Activated T-cell treated with anti-CD3 and anti-CD28 coated beads, Interleukin-2, amount 50 U/mL, for 24 hours (primary cell): Measurements from ENCODE around the gene C22orf39.

Experiments used
- DNase-seq: peaks from one replicate; pipeline ENCODE4 v3.0.0-alpha.2; 2020
- H3K27ac Mint-ChIP-seq: 2 replicates; pipeline ENCODE4 v1.8.0; 2020; ENCODE audit warnings: mild to moderate bottlenecking, mixed read lengths
- H3K27me3 Mint-ChIP-seq: 2 replicates; pipeline ENCODE4 v1.8.0; 2020; ENCODE audit warnings: mixed read lengths
- H3K36me3 Mint-ChIP-seq: 2 replicates; pipeline ENCODE4 v1.8.0; 2020; ENCODE audit warnings: low read depth, mixed read lengths
- H3K4me1 Mint-ChIP-seq: 2 replicates; pipeline ENCODE4 v1.8.0; 2020; ENCODE audit warnings: low read depth, mixed read lengths
- H3K4me3 Mint-ChIP-seq: 2 replicates; pipeline ENCODE4 v1.8.0; 2020; ENCODE audit warnings: mild to moderate bottlenecking, moderate library complexity, mixed read lengths
- H3K9me3 Mint-ChIP-seq: 2 replicates; pipeline ENCODE4 v1.8.0; 2020; ENCODE audit warnings: mixed read lengths

The C22orf39 gene

DNA sequence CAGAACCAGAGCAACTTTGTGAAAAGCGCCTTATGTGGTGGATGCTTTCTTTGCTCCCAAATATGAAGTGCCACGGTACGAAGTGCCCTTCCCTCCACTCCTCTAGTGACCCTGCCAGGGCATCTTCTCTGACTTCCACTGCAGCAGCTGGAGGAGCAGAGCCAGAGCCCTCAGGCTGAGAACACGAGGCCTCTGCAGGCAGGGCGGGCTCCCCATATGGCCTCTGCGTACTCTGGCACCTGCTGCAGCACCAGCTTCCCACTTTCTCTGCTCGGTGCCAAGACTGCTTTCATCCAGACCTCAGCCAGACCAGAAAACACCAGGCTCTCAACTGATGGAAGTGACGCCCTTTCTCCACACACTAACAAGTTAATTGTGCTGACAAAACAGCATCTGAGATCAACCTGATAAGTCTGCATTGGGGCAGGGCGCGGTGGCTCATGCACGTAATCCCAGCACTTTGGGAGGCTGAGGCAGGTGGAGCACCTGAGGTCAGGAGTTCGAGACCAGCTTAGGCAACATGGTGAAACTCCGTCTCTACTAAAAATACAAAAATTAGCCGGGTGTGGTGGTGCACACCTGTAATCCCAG is 18.7 kb upstream of the C22orf39 start:
- Mint-ChIP-seq H3K27me3 (no peaks in the 10 kb centered on the region), H3K4me1 (no peaks in the 10 kb centered on the region), H3K4me3 (no peak overlapping the region), H3K36me3 (peaks cover 93% of the 10 kb centered on the region), H3K27ac (no peak overlapping the region), H3K9me3 (no peaks in the 10 kb centered on the region)
- DNase-seq: no peak

DNA sequence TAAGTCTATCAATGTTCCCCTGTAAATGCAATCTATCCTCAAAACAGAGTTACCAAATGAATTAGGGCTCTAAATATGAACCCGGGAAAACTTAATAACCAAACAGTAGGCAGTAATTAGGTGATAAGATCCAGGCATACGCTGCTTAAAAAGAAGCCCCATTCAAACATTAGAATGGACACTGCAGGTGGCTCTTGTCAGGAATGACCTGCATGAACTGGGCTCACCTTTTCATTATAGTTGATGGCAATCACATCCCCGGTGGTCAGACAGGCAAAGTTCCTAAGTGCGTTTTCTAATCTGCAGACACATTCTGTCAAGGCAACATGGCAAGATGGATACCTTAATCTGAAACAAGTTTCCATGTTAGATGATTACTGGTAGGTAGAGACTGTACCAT is 17.5 kb upstream of the C22orf39 start:
- no peak overlapping the region for H3K27ac Mint-ChIP-seq

DNA sequence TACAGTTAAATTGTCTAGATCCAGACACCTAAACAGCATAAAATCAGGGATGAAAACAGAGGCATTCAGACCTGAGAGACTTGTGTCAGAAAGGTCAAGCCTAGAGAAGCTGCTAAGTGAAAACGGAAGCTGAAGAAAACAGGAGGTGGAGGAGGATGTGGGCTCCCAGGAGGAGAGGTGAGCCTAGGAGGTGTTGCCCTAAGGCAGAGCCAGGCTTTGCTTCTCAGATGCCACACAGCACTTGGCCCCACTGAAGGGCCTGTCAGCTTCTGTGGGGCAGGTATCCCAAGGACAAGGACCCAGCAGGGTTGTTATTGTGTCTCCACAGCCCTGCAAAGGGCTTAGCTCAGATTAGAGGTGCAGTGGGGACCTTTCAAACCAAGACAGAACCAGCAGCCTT is 17.0 kb upstream of the C22orf39 start:
- no peaks in the 10 kb centered on the region for H3K27me3 Mint-ChIP-seq
- no peaks in the 10 kb centered on the region for H3K9me3 Mint-ChIP-seq
- peaks cover 93% of the 10 kb centered on the region for H3K36me3 Mint-ChIP-seq
- no peak for DNase-seq
- H3K27ac Mint-ChIP-seq: no peak overlapping the region
- no peak overlapping the region for H3K4me3 Mint-ChIP-seq
- H3K4me1 Mint-ChIP-seq: no peaks in the 10 kb centered on the region

More for the DNA sequence above, 17.5 kb upstream of the C22orf39 start:
- H3K9me3 Mint-ChIP-seq: no peaks in the 10 kb centered on the region
- DNase-seq: no peak
- H3K36me3 Mint-ChIP-seq: peaks cover 94% of the 10 kb centered on the region
- H3K4me3 Mint-ChIP-seq: no peak overlapping the region
- H3K4me1 Mint-ChIP-seq: no peaks in the 10 kb centered on the region
- H3K27me3 Mint-ChIP-seq: no peaks in the 10 kb centered on the region

DNA sequence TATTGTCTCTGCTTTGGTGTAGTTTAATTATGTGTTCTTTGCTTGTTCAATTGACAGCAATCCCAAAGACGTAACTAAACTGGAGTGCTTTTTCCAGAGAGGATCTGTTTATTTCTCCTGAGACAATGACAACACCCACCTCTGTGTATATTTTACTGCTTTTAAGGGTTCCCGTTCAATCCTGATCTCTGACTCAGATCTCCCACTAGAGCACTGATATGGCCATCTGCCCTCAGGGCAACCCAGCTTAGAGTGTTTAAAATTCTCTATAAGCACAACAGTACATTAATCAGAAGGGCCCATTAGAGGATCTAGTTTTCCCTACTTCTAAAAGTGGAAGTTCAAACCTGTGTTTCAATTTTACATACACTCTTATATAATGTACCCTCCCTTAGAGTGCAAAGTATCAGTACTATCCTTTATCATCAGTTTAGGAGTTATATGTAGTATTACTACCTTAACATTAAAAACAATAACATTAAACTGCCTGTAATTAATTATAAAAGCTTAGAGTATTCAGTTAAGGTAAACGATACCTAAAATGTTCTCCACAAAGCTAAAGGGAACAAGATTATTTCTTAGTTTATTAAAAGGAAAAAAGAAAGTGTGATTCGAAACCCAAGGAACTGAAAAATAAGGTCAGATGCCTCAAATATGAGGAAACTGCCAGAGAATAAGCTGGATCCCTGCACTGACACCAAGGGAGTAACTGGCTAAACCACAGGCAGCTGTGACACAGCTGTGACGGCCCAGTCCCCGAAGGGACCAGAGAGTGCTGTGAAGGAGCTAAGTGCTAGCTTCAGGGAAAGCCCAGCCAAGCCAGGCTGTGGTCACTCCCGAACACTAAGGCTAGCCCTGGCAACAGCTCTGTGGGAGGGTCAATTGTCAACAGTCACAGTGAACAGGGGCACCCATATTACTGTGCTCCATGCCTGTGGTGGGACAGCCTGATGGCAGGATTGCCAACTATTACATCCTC is 16.3 kb upstream of the C22orf39 start:
- H3K36me3 Mint-ChIP-seq: peaks cover 92% of the 10 kb centered on the region
- H3K27me3 Mint-ChIP-seq: no peaks in the 10 kb centered on the region
- H3K4me3 Mint-ChIP-seq: no peak overlapping the region
- peak overlapping the region; percentile 23 for H3K27ac Mint-ChIP-seq
- DNase-seq: no peak
- no peaks in the 10 kb centered on the region for H3K4me1 Mint-ChIP-seq
- H3K9me3 Mint-ChIP-seq: no peaks in the 10 kb centered on the region

DNA sequence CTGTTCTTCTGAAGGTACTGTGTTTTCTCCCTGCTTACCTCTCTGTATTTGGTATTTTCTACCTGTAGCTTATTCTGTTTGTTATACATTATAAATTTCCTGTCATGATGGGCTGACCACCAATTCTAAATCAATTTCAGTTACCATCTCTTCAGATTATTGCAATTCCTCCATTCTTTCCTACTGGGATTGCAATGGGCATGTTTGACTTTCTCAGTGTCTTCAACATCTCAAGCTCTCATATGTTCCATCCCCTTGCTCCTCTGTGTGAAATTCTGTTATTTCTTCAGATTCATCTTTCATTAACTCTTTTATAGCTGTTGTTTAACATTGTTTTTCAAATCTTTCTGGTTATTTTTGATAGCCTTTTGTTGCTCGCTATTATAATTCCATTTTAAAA is 15.5 kb upstream of the C22orf39 start:
- Mint-ChIP-seq H3K27ac (no peak overlapping the region), H3K36me3 (peaks cover 91% of the 10 kb centered on the region), H3K27me3 (no peaks in the 10 kb centered on the region), H3K9me3 (no peaks in the 10 kb centered on the region), H3K4me1 (no peaks in the 10 kb centered on the region), H3K4me3 (no peak overlapping the region)
- DNase-seq: no peak

DNA sequence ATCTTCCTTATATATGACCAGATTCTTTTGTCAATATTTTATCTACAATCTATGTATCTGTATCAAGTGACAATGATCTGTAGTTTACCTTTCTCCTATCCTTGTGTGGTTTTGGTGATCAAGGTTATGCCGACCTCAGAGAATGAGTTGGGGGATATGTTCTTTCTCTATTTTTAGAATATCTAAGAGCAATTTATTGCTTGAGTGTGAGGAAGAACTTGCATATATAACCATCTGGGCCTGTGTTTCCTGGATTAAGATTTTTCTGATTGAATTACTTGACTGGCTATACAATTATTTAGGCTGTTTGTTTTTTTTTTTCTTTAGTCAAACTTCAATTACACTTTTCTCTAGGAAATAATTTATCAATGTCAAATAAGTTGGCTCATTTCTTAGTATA is 14.0 kb upstream of the C22orf39 start:
- no peaks in the 10 kb centered on the region for H3K9me3 Mint-ChIP-seq
- DNase-seq: no peak
- no peaks in the 10 kb centered on the region for H3K27me3 Mint-ChIP-seq
- H3K36me3 Mint-ChIP-seq: peaks cover 90% of the 10 kb centered on the region
- H3K4me1 Mint-ChIP-seq: no peaks in the 10 kb centered on the region
- no peak overlapping the region for H3K27ac Mint-ChIP-seq
- H3K4me3 Mint-ChIP-seq: no peak overlapping the region

DNA sequence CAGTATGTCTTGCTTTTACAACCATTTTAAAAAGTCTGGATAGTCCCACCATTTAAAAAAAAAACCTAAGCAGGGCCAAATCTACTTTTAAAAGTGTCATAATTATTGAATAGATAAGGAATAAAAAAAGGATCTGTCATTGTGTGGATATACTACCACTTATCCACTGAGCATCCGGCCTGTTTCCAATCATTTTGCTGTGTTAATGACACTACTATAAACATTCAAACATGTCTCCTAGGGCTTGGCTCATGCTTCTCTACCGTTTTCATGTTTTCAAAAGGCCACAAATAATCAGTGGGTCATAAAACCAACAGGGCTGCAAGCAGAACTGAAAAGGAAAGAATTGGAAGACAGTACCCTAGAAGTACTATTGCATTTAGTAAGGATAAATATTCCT is 12.5 kb upstream of the C22orf39 start:
- peaks cover 90% of the 10 kb centered on the region for H3K36me3 Mint-ChIP-seq
- H3K4me3 Mint-ChIP-seq: no peak overlapping the region
- H3K27ac Mint-ChIP-seq: no peak overlapping the region
- H3K4me1 Mint-ChIP-seq: peaks cover 4% of the 10 kb centered on the region
- H3K9me3 Mint-ChIP-seq: no peaks in the 10 kb centered on the region
- no peak for DNase-seq
- H3K27me3 Mint-ChIP-seq: no peaks in the 10 kb centered on the region

DNA sequence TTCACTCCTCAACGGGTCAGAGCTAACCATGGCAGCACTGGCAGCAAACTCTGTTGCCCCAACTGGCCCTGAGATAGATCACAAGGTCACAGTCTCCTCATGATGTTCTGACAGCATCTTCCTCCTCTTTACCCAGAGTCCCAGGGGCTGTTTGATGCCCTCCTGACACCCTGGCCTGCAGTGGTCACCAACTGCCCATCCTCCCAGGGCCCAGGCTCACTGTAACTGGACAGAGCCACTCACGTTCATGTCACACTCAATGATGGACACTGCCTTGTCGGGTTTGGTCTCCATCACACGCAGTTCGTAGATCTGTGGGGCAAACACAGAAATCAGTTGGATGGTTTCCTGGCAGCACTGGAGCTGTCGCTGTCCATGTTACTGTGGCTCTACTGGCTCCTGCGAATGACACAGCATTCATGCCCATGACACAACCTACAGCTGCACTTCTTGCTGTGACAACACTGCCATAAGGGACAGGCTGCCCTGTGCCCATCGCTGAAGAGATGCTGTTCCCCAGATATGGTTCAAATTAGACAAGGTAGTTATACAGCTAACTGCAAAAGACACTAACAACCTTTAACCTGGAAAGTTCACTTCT is 10.4 kb upstream of the C22orf39 start:
- H3K27ac Mint-ChIP-seq: peak overlapping the region; percentile 22
- H3K4me1 Mint-ChIP-seq: peaks cover 11% of the 10 kb centered on the region
- peaks cover 91% of the 10 kb centered on the region for H3K36me3 Mint-ChIP-seq
- H3K27me3 Mint-ChIP-seq: no peaks in the 10 kb centered on the region
- H3K4me3 Mint-ChIP-seq: no peak overlapping the region
- H3K9me3 Mint-ChIP-seq: no peaks in the 10 kb centered on the region
- DNase-seq: no peak

DNA sequence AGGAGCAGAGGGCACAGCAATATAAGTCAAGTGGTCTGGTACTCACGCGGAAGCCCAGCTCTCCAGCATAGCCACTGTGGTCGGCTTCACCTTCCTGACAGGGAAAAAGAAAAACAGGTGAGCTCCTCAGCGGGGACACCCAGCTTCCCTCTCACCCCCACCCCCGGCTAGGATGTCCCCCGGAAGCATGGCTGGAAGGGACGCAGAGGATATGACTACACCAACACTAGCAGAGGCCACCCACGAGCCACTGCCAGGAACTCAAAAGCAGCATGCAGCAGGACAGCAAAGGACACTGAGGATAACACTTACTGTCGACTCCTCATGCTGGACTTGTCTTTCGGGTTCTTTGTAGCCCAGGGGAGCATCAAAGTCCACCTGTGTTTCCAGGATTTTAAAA is 9.0 kb upstream of the C22orf39 start:
- Mint-ChIP-seq H3K27ac (peak overlapping the region; percentile 28), H3K4me1 (peaks cover 11% of the 10 kb centered on the region), H3K4me3 (no peak overlapping the region), H3K9me3 (no peaks in the 10 kb centered on the region), H3K27me3 (no peaks in the 10 kb centered on the region), H3K36me3 (peaks cover 96% of the 10 kb centered on the region)
- DNase-seq: no peak

DNA sequence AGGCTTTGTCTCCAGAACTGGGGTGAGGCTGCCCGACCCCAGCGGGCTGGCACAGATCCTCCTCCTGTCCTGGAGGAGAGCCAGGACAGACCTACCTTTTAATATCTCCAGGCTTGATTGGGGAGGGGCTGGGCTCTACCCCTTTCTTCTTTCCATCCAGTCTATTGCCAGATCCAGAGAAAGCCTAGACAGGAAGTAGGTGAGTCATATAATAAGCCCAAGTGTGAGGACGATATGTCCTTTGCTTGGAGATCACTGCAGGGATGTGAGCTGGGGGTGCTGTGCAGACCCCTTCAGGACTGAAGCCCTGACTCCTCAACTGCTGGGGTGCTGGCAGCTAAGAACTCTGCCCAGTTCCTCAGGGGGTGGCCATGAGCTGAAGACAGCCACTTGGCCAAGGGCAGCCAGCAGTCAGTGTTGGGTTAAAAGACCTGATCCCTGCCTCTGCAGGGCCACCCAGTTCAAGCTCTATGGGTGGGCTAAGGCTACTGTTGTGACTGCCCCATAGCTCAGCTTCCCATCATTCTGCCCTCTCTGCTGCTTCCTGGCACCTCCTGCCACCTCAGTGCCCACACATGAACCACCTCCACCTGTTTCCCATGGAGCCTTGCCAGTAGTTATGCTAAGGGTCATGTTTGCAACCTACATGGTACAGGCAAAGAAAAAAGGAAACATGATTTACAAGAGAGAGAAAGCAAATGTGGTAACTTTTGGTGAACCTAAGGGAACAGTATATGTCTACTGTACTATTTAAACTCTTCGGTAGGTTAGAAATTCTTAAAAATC is 8.3 kb upstream of the C22orf39 start:
- Mint-ChIP-seq H3K9me3 (no peaks in the 10 kb centered on the region), H3K27me3 (no peaks in the 10 kb centered on the region), H3K4me1 (peaks cover 11% of the 10 kb centered on the region), H3K36me3 (peaks cover 96% of the 10 kb centered on the region), H3K4me3 (no peak overlapping the region), H3K27ac (peak overlapping the region; percentile 44)
- DNase-seq: no peak

DNA sequence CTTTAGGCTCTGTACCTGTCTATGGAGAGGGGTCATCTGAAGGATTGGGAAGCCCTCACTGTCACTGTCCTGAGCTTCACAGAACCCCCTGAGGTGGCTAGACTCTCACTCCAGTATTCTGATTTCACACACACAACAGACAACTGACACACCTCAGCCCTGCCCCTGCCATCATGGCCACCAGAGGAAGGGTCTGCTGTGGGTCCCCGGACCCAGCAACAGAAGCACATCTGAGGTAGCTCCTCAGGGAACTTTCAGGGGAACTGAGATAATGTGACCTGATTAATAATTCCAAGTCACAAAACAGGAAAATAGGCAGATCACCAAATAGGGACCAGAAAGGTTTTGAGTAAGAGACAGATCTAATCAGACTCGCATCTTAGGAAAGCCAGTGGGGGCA is 7.5 kb upstream of the C22orf39 start:
- Mint-ChIP-seq H3K9me3 (no peaks in the 10 kb centered on the region), H3K4me3 (no peak overlapping the region), H3K27me3 (no peaks in the 10 kb centered on the region), H3K27ac (peak overlapping the region; percentile 70), H3K36me3 (peaks cover 96% of the 10 kb centered on the region), H3K4me1 (peaks cover 11% of the 10 kb centered on the region)
- DNase-seq: no peak

DNA sequence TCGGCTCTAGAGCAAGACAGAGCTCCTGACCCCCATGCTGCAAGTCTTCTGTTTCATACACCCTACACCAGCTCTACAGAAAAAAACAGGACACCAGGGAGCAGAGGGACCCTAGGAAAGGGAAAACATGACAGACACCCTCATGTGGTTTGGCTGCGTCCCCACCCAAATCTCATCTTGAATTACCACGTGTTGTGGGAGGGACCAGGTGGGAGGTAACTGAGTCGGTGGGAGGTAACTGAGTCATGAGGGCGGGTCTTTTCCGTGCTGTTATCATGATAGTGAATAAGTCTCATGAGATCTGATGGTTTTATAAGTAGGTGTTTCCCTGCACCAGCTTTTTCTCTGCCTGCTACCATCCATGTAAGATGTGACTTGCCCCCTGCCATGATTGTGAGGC is 6.6 kb upstream of the C22orf39 start:
- Mint-ChIP-seq H3K27me3 (no peaks in the 10 kb centered on the region), H3K9me3 (no peaks in the 10 kb centered on the region), H3K27ac (peak overlapping the region; percentile 75), H3K36me3 (peaks cover 97% of the 10 kb centered on the region), H3K4me3 (no peak overlapping the region), H3K4me1 (peaks cover 17% of the 10 kb centered on the region)
- no peak for DNase-seq

DNA sequence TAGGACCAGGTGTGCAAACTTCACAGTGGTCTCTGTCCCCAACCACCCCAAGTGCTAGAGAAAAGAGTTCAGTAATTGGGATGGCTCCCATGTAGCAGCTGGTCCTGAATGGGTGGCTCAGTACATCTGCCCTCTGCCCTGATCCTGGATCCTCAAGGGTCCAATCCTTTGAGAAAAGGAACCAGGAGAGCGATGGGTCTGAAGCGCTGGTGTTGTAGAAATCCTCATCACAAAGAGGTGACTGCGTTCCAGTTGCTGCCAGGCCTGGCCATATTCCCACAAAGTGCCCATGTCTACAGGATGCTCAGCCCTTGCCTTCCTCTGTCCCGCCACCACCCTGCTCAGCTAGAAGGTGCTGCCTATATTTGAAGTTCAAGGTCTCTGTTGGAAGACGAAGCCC is 6.2 kb upstream of the C22orf39 start:
- no peaks in the 10 kb centered on the region for H3K9me3 Mint-ChIP-seq
- no peak for DNase-seq
- peaks cover 94% of the 10 kb centered on the region for H3K36me3 Mint-ChIP-seq
- no peak overlapping the region for H3K4me3 Mint-ChIP-seq
- no peaks in the 10 kb centered on the region for H3K27me3 Mint-ChIP-seq
- peaks cover 21% of the 10 kb centered on the region for H3K4me1 Mint-ChIP-seq
- H3K27ac Mint-ChIP-seq: peak overlapping the region; percentile 75

DNA sequence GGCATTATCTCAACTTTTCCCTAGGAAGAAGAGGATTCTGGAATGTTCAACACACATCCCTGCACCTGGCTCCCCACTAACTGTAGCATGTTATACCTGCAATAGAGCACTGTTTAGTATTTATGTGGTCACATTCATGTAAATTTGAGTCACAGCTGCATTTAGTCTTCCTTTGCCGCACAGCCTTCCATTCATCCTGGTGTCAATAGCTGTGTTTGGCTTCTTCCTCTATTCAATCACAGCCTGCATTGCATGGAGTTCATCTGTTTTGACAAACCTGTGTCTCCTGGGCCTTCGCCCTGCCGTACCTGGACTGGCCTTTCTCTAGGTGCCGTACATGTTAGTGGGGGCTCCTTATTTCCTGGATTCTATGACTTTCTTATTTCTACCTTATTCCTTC is 4.1 kb upstream of the C22orf39 start:
- Mint-ChIP-seq H3K27me3 (no peaks in the 10 kb centered on the region), H3K4me3 (no peak overlapping the region), H3K9me3 (no peaks in the 10 kb centered on the region), H3K4me1 (peaks cover 34% of the 10 kb centered on the region), H3K36me3 (peaks cover 87% of the 10 kb centered on the region), H3K27ac (peak overlapping the region; percentile 30)
- no peak for DNase-seq
